SKM-1 treated with dmso at 0.1 percent for 144 hours (cell line): Measurements from ENCODE around the gene CHST8.

Source experiments
- DNase-seq: peaks from one replicate; lab custom pipeline; 2025; ENCODE audit not compliant: unreplicated experiment; lab: John Stamatoyannopoulos, UW

Gene CHST8

DNA sequence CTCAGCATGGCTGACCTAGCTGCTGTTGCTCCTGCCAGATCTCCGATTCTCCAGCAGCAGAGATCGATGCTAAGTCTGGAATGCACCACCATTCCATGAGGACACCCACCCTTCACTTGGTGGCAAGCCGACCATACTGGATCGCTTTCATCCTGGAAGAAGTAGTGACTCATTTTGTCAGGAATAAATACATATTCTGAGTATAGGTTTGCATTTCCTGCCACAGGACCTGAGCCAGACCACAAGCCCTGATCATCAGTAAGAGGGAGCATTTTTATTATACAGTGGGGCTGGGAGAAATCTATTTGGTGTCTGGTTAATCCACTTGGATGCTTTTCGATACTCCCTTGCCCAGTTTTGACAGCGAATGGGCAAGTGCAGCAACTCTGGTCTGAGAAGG, 164.0 kb downstream of the CHST8 start:
- DNase-seq = no peak

- DNase-seq = no peak
Measured at GRCh38 chr19:33788676-33789075, 166.9 kb downstream of the CHST8 start.

- no peak for DNase-seq
Measured at GRCh38 chr19:33789344-33789743, 167.6 kb downstream of the CHST8 start.

- DNase-seq = peak; percentile 51
Measured at GRCh38 chr19:33794683-33795369, 173.1 kb downstream of the CHST8 start.

- DNase-seq = peak; percentile 77
Measured at GRCh38 chr19:33795370-33796163, 173.8 kb downstream of the CHST8 start.

GRCh38 chr19:33796164-33796875, 174.6 kb downstream of the CHST8 start, which contains the start of gene KCTD15:
TSS of gene KCTD15 (plus strand) at chr19:33796870. CDS start at chr19:33800455, 3,585 bp downstream.
- peak; percentile 23 for DNase-seq

DNA sequence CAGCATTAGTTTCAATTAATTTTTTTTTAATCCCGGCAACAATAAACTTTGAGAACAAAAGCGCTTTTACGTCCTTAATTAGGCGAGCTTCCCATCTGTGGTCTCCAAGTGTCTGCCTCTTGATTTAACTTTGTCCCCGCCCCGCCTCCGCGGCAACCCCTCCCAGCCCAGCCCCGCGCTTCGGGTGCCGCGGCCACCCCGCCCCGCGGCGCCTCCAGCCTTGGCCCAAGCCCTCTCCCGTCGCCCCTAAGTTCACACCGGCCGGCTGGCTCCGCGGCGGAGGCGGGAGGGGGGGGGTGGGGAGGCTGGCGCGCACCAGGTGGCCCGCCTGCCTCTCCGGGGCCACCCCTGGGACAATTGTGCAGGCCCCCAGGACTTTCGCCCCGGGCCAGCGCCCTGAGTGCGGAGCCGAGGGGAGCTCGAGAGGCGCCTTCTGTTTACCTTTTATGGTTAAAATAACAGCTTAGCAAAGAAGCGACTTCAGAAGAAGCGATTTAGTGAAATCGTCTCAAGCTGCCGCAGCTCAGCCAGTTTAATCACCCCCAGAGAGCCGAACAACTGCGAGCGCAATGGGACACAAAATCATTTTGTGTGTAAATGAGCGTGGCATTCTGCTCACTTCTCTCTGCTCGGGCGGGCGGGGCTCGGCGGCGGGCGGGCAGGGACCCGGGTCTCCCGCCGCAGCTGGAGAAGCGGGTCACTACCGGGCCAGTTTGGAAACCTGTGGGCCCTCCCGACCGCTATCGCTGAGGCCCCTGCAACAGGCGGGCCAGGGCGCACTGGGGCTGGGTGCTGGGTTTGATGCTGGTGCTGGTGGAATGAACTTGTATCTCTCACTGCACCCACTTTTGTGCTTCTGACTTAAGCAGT, 176.3 kb downstream of the CHST8 start:
- no peak for DNase-seq

- no peak for DNase-seq
Measured at GRCh38 chr19:33798681-33799111, 176.9 kb downstream of the CHST8 start.

- no peak for DNase-seq
Measured at GRCh38 chr19:33799476-33799875, 177.7 kb downstream of the CHST8 start.

DNA sequence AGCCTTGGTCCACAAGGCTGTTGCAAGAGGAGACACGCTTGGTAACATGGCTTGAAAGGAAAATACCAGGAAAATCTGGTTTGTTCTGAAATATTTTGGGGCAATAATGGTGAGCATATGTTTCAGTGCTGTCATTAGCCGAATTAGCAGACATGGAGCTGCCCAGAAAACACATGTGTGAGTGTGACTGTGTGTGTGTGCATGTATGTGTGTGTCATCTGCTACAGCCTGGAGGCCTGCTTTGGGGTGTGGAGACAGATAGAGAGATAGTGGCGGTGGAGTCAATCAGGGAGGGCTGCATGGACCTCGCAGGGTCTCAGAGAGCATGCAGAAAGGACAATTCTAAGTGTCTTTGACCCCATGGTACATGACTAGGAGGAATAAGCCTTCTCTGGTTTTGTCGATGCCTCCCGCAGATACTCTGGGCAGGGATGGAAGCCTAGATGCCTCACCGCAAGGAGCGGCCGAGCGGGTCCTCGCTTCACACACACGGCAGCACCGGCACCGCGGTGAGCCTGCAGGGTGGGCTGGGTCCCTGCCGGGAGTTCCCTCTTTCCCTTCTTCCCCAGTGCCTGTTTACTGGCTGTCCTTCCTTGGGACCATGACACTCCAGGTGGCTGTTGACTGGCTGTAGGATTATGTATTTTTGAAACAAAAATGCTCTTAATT, 178.4 kb downstream of the CHST8 start:
- no peak for DNase-seq

GRCh38 chr19:33801411-33801810, 179.7 kb downstream of the CHST8 start:
- no peak for DNase-seq

GRCh38 chr19:33802001-33802400, 180.2 kb downstream of the CHST8 start:
- DNase-seq = no peak

DNA sequence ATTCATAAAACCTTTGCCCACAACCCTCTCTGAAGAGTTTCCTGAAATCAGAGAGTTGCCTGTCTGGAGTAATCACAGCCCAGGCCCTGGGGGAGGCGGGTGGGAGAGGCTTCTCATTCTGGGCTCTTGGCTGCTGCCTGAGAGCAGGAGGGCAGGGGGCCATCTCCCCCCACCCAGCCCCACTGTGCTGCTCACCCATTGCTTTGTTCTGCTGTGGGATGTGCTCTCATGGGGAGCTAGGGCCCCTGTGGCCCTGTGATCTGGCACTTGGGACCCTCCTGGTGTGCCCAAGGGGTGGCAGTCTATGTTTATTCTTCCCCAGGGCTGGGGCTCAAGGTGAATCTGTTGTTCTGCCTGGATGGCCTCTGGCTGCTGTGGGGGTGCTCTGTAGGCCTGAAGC, 181.0 kb downstream of the CHST8 start:
- no peak for DNase-seq

DNA sequence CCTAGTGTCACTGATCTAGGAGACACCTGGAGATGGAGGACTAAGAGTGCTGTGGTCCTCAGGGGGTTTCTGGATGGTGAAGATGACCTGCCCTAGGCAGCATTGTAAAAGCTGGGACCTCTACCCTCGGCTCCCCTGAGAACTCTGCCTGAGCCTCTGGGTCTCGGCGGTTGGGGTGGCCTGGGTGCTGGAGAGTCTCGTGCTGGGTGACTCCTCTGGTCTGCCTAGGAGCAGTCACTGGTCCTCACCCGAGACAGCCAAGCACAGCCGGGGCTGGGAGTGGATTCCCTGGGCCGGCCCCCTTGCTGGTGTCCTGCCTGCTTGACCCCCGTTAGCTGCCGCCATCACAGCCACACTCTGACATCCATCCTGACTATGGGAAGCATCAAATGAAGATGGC, 181.6 kb downstream of the CHST8 start:
- no peak for DNase-seq

DNA sequence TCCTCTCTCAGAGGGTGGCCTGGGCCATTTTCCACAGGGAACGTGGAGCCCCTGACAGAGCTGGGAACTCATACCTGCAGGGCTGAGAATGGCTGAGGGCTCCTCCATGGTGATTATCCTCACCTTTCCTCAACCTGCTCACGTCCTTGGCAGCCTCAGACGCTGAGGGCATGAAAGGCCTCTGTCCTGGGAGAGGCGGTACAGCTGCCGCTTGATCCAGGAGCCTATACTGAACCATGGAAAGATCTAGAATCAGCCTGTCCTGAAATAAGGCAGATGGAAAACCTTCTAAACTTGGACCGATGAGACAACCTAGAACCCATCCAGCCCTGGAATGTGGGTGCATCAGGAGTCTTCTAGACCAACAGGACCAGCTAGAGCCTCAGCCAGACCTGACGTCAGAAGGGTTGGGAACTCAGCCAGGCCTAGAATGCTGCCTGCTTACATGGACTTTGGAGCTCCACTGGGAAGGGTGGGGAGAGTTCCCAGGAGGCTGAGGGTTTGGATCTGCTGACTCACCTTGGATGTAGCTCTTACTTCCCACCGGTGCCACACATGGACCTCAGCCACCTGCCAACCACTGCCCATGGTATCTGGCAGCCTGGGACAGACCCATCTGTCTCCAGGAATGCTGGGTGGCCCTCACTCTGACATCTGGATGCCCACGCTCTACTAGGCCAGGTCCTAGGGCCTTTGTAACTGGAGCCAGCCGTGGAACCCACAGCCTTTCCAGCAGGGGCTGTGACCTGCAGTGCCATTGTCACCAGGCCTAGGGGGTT, 182.5 kb downstream of the CHST8 start:
- no peak for DNase-seq

DNA sequence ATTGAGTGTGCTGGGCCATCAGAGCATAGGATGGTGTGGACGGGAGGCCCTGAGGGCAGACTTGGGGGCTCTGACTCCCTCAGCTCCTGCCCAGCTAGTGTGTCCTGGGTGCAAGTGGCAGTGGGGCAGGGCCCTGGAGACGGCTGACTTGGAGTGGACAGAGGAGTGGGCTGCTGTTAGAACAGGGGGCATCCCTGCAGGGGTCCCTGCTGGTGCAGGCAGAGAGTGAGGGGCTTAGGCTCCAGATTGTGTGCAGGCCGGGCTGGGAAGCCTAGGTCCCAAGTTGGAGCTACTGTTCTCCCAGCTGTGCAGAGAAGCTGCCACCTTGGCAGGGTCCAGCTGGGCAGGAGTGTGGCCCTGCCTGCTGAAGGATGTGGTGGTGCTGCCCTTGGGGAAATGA, 183.6 kb downstream of the CHST8 start:
- DNase-seq = no peak

DNA sequence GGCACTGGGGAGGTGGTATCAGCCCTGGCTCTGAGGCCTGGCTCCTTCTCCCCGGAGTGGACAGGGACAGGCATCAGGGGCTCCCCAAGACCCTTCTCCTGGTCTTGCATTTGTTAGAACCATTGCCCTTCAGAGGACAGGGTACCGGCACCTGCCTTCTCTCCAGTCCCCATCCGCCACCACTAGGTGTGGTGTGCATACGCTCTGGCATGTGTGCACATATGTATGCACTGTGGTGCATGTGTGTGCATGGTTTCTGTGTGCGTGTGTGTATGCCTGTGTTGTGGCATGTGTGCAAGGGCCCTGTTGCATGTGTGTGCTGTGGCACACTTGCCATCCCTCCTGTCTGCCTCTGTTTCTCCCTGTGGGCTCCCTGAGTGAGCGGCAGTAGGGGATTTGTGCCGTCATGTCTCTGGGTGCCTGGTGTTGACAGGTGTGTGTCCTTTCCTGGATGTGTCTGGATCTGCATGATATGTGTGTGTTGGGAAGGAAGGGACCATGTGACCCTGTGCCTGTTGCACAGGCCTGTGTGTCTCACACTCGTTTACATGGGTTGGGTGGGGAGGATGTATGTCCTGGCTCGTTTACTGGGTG, 184.2 kb downstream of the CHST8 start:
- DNase-seq = no peak

DNA sequence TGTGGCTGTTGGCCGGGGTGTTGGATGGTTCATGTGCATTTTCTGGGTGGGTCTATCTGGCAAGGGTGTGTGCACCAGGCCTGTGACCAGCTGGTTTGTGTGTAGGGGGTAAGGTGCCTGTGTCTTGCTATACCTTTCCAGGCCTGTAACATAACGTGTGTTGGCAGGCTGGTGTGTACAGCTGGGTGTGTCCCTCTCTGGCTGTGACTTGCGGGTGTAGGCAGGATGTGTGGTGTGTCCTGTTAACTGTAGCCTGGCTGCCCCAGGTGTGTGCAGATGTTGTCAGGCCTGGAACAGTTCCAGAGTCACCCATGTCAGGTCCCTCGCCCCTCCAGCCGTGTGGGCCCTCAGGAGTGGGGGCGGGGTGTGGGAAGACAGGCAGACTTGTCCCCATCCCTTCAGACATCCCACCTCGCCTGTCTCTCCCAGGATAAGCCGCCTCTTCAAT, 184.7 kb downstream of the CHST8 start:
- DNase-seq = no peak

DNA sequence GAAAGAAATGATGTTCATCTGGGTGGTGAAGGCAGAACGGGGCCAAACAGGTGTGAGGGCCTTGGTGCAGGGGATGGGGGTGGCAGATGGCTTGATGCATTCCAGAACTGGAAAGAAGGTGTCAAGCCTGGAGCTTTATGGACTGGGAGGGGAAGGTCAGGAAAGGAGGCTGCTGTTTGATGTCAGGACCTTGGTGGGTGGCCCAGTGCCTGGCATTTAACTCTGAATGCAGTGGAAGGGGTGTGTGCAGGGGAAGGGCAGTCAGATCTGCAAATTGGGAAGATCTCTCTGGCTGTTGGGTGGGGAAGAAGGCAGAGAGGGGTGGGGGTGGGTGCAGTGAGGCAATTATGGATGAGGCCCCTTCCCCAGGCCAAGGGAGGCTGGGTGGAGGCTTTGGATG, 186.6 kb downstream of the CHST8 start:
- DNase-seq = no peak
